Keratinocyte (primary cell): ENCODE data around the gene MAB21L2. TPM values are rescaled to one million over a fixed set of nuclear protein-coding genes. Genes with fewer than 3 reads are reported as not detected.
"Not testable (repeated sequence)": the region's sequence is repeated elsewhere in the genome, so short reads cannot be mapped to it uniquely, and the experiment has no call there.

ENCODE experiments used
- DNase-seq: peaks from one replicate; pipeline ENCODE4 v3.0.0-alpha.2; 2011; ENCODE audit warnings: low read depth, missing footprints, low spot score
- FAIRE-seq: peaks from 2 replicates; lab custom pipeline; 2011; peaks lifted over from hg19 to GRCh38; lab: Jason Lieb, UNC
- H2AFZ ChIP-seq: 2 replicates; pipeline ENCODE4 v1.6.0; 2012; ENCODE audit warnings: low read length, control low read depth, inconsistent platforms; ENCODE audit not compliant: control insufficient read depth
- H3K27ac ChIP-seq: 2 replicates; pipeline ENCODE4 v1.5.1; 2011; ENCODE audit warnings: low read length; ENCODE audit not compliant: control insufficient read depth, insufficient read depth
- H3K27me3 ChIP-seq: 3 replicates; pipeline ENCODE4 v1.6.0; 2011; ENCODE audit warnings: low read length; ENCODE audit not compliant: control insufficient read depth, insufficient read depth; ENCODE audit errors: extremely low read depth
- H3K36me3 ChIP-seq, 2 experiments: 2 replicates in 1 of 2; 3 replicates in 1 of 2; pipeline ENCODE4 v1.5.1; 2011; ENCODE audit warnings: low read length in 2 of 2, mild to moderate bottlenecking in 1 of 2; ENCODE audit not compliant: control insufficient read depth in 2 of 2, insufficient read depth in 2 of 2; ENCODE audit errors: extremely low read depth in 1 of 2
- H3K4me1 ChIP-seq: 3 replicates; pipeline ENCODE4 v1.5.1; 2011; ENCODE audit warnings: low read length; ENCODE audit not compliant: control insufficient read depth, insufficient read depth; ENCODE audit errors: extremely low read depth
- H3K4me2 ChIP-seq: 3 replicates; pipeline ENCODE4 v1.6.0; 2011; ENCODE audit warnings: low read depth, low read length; ENCODE audit not compliant: control insufficient read depth, insufficient read depth; ENCODE audit errors: extremely low read depth
- H3K4me3 ChIP-seq, 3 experiments: fragments of 200-600 bp in 1 of 3; sonication (generic) in 1 of 3; 2 replicates in 2 of 3; 3 replicates in 1 of 3; pipeline ENCODE4 v1.5.1; 2011 to 2016; ENCODE audit warnings: low read length in 3 of 3, mild to moderate bottlenecking in 3 of 3, control low read depth in 2 of 3, inconsistent platforms in 1 of 3, low read depth in 1 of 3, mixed read lengths in 1 of 3, mixed run types in 1 of 3, moderate library complexity in 1 of 3; ENCODE audit not compliant: control insufficient read depth in 2 of 3, insufficient read depth in 2 of 3; ENCODE audit errors: extremely low read depth in 1 of 3
- H3K79me2 ChIP-seq: 2 replicates; pipeline ENCODE4 v1.6.0; 2012; ENCODE audit warnings: low read length; ENCODE audit not compliant: control insufficient read depth, insufficient read depth
- H3K9ac ChIP-seq: 3 replicates; pipeline ENCODE4 v1.6.0; 2011; ENCODE audit warnings: low read length; ENCODE audit not compliant: control insufficient read depth, insufficient read depth; ENCODE audit errors: extremely low read depth
- H3K9me1 ChIP-seq: 3 replicates; pipeline ENCODE4 v1.6.0; 2011; ENCODE audit warnings: low read length; ENCODE audit not compliant: control insufficient read depth, insufficient read depth; ENCODE audit errors: extremely low read depth
- H3K9me3 ChIP-seq: 2 replicates; pipeline ENCODE4 v1.5.1; 2012; ENCODE audit warnings: low read depth, low read length; ENCODE audit not compliant: control insufficient read depth
- H4K20me1 ChIP-seq: 3 replicates; pipeline ENCODE4 v1.6.0; 2011; ENCODE audit warnings: low read length; ENCODE audit not compliant: control insufficient read depth, insufficient read depth; ENCODE audit errors: extremely low read depth
- EZH2 ChIP-seq: IDR thresholded peaks from one replicate; pipeline ENCODE4 v1.6.1; 2012; ENCODE audit warnings: inconsistent platforms, mild to moderate bottlenecking, low read length, moderate library complexity
- dilution Hi-C: fragments of 300-500 bp; cut with MboI; formaldehyde crosslinking; loops from one replicate; pipeline ENCODE4 v1.7.0; 2020; ENCODE audit warnings: low sequenced_read_pairs; ENCODE audit not compliant: extremely low pct_ligation_motif_present
- polyA plus RNA-seq, 5 experiments: library from polyadenylated mRNA; depleted of rRNA in 3 of 5; stranded (reverse) in 3 of 5; stranded (forward) in 1 of 5; unstranded in 1 of 5; fragments of >200 nt; gene quantifications; 1 replicate in 1 of 5; 2 replicates in 3 of 5; 3 replicates in 1 of 5; pipeline versions ENCODE4 v1.2.1 to v1.2.3, GENCODE V29; 2011 to 2012; ENCODE audit warnings: missing spikeins in 2 of 5, low read depth in 1 of 5, low replicate concordance in 1 of 5
- TF ChIP-seq, protein P1 (sequence below), 3 experiments: IDR thresholded peaks in 1 of 3; conservative IDR thresholded peaks in 1 of 3; optimal IDR thresholded peaks in 1 of 3; 2 replicates in 2 of 3; 3 replicates in 1 of 3; pipeline versions ENCODE3 to v1.5.1; 2011; ENCODE audit warnings: low read length in 3 of 3, mild to moderate bottlenecking in 3 of 3, moderate library complexity in 2 of 3, control low read depth in 1 of 3, inconsistent platforms in 1 of 3; ENCODE audit not compliant: insufficient read depth in 2 of 3; ENCODE audit errors: extremely low read depth in 1 of 3

Gene MAB21L2
- polyA plus RNA-seq, 1 donor (not counting 4 experiments of a cell fraction or from before 2014, with no cell fraction given) = not detected

DNA sequence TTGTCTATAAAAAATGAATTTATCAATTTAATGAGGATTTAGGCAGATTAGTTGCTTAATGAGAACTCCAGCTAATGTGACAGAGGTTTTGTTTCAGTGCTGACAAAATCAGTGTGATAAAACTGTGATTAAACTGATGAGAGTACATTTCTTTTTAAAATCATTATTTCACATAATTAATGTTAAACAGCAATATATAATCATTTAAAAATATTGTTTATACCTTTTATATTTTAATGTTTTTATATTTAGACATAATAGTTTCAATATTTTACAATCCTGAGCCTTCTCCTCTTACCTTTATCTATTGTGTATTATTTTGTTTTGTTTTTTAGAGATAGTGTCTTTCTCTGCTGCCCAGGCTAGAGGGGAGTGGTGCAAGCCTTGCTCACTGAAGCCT, 47.1 kb upstream of the MAB21L2 start:
- no peaks in the 10 kb centered on the region for H3K79me2 ChIP-seq
- H3K27ac ChIP-seq = no peak overlapping the region
- no peak overlapping the region for H3K4me2 ChIP-seq
- H3K27me3 ChIP-seq = no peaks in the 10 kb centered on the region
- TF ChIP-seq, protein P1, sequence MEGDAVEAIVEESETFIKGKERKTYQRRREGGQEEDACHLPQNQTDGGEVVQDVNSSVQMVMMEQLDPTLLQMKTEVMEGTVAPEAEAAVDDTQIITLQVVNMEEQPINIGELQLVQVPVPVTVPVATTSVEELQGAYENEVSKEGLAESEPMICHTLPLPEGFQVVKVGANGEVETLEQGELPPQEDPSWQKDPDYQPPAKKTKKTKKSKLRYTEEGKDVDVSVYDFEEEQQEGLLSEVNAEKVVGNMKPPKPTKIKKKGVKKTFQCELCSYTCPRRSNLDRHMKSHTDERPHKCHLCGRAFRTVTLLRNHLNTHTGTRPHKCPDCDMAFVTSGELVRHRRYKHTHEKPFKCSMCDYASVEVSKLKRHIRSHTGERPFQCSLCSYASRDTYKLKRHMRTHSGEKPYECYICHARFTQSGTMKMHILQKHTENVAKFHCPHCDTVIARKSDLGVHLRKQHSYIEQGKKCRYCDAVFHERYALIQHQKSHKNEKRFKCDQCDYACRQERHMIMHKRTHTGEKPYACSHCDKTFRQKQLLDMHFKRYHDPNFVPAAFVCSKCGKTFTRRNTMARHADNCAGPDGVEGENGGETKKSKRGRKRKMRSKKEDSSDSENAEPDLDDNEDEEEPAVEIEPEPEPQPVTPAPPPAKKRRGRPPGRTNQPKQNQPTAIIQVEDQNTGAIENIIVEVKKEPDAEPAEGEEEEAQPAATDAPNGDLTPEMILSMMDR (optimal IDR thresholded peaks at IDR 0.05 in 1 of 3, IDR thresholded peaks at IDR 0.05 in 1 of 3, conservative IDR thresholded peaks at IDR 0.05 in 1 of 3; ENCODE audit: extremely low read depth in 1 of 3, insufficient read depth in 2 of 3, low read length in 3 of 3) = no peak
- DNase-seq (no peak), FAIRE-seq (no peak)
- no peak overlapping the region for H3K4me3 ChIP-seq
- H3K9ac ChIP-seq = no peak overlapping the region
- no peaks in the 10 kb centered on the region for H3K36me3 ChIP-seq
- no peaks in the 10 kb centered on the region for H3K4me1 ChIP-seq
- no peaks in the 10 kb centered on the region for H3K9me1 ChIP-seq
- H2AFZ ChIP-seq = no peak overlapping the region
- no peaks in the 10 kb centered on the region for H4K20me1 ChIP-seq
- dilution Hi-C loops = no loop called here
- no peaks in the 10 kb centered on the region for H3K9me3 ChIP-seq

DNA sequence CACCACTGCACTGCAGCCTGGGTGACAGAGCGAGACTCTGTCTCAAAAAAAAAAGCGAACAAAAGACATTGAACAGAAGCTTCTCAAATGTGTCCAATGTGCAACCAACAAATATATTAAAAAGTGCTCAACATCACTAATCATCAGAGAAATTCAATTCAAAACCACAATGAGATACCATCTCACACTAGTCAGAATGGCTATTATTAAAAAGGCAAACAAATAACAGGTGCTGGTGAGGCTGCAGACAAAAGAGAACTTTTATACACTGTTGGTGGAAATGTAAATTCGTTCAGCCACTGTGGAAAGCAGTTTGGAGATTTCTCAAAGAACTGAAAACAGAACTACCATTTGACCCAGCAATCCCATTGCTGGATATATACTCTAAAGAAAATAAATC, 44.0 kb upstream of the MAB21L2 start:
- H3K9me3 ChIP-seq, H3K4me2 ChIP-seq, H3K9me1 ChIP-seq, H3K4me3 ChIP-seq, dilution Hi-C loops, DNase-seq, H4K20me1 ChIP-seq, H3K79me2 ChIP-seq, H3K9ac ChIP-seq, H3K27me3 ChIP-seq, H2AFZ ChIP-seq, H3K27ac ChIP-seq, FAIRE-seq, H3K36me3 ChIP-seq, H3K4me1 ChIP-seq: not testable (repeated sequence)

DNA sequence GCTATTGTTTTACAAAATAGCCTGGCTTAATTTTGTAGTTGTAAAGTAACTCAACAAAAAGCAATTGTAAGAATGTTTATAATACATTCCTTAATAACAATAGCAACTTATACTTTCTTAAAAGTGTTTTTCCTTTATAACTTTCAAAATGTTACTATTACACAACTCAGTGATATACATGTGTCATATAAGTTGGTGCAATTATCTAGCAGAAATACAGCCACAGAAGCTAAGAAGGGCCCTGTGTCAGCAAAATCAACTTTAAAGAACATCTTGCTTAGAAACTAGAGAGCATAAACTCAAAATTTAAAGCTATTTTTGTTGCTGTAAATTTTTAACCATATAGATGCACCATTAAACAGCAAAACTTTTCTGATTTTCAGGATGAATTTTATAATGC, 41.4 kb upstream of the MAB21L2 start:
- DNase-seq = no peak
- Histone ChIP-seq H3K9me1 (no peaks in the 10 kb centered on the region), H3K36me3 (no peaks in the 10 kb centered on the region), H3K4me2 (no peak overlapping the region), H2AFZ (no peak overlapping the region), H3K4me3 (no peak overlapping the region), H3K27ac (no peak overlapping the region), H3K4me1 (no peaks in the 10 kb centered on the region), H4K20me1 (no peaks in the 10 kb centered on the region), H3K9ac (no peak overlapping the region), H3K79me2 (no peaks in the 10 kb centered on the region), H3K27me3 (no peaks in the 10 kb centered on the region), H3K9me3 (no peaks in the 10 kb centered on the region)
- dilution Hi-C loops = no loop called here
- TF ChIP-seq, protein P1 (optimal IDR thresholded peaks at IDR 0.05 in 1 of 3, IDR thresholded peaks at IDR 0.05 in 1 of 3, conservative IDR thresholded peaks at IDR 0.05 in 1 of 3; ENCODE audit: extremely low read depth in 1 of 3, insufficient read depth in 2 of 3, low read length in 3 of 3) = no peak
- no peak for TF ChIP-seq EZH2
- no peak for FAIRE-seq
